Mesendoderm (in vitro differentiated cells): ENCODE data around the gene APCDD1.
A peak's percentile ranks its signal among the peaks of the same experiment; 100 is the strongest.

Experiments used
- DNase-seq: peaks from one replicate; pipeline ENCODE4 v3.0.0; 2013
- H2AK5ac ChIP-seq: 2 replicates; pipeline ENCODE4 v1.6.1; 2013; ENCODE audit warnings: low read length, inconsistent platforms
- H2BK120ac ChIP-seq: 2 replicates; pipeline ENCODE4 v1.6.1; 2013; ENCODE audit warnings: low read depth, mild to moderate bottlenecking, low read length, moderate library complexity, mixed read lengths
- H2BK15ac ChIP-seq: replicated peaks from 2 replicates; pipeline ENCODE4 v1.6.1; 2013; ENCODE audit warnings: low read depth, mild to moderate bottlenecking, moderate library complexity
- H2BK5ac ChIP-seq: 2 replicates; pipeline ENCODE4 v1.6.1; 2013; ENCODE audit warnings: low read length, inconsistent platforms
- H3K18ac ChIP-seq: 2 replicates; pipeline ENCODE4 v1.6.1; 2013; ENCODE audit warnings: mild to moderate bottlenecking, low read length, mixed read lengths
- H3K23ac ChIP-seq: one replicate; pipeline ENCODE4 v1.6.1; 2013; ENCODE audit warnings: low read length
- H3K27ac ChIP-seq: 2 replicates; pipeline ENCODE4 v1.5.1; 2013; ENCODE audit warnings: low read depth, mild to moderate bottlenecking, inconsistent platforms, low read length, moderate library complexity
- H3K27me3 ChIP-seq: 2 replicates; pipeline ENCODE4 v1.6.1; 2013; ENCODE audit warnings: low read length, control low read depth, mild to moderate bottlenecking, inconsistent platforms; ENCODE audit not compliant: insufficient read depth, poor library complexity
- H3K36me3 ChIP-seq: 2 replicates; pipeline ENCODE4 v1.6.1; 2013; ENCODE audit warnings: low read length, inconsistent platforms; ENCODE audit not compliant: control insufficient read depth, insufficient read depth
- H3K4ac ChIP-seq: one replicate; pipeline ENCODE4 v1.6.1; 2013; ENCODE audit warnings: low read depth, mild to moderate bottlenecking, low read length, moderate library complexity
- H3K4me1 ChIP-seq: 2 replicates; pipeline ENCODE4 v1.6.1; 2013; ENCODE audit warnings: low read depth, low read length, inconsistent platforms; ENCODE audit not compliant: control insufficient read depth
- H3K4me2 ChIP-seq: 2 replicates; pipeline ENCODE4 v1.6.1; 2013; ENCODE audit warnings: low read length
- H3K4me3 ChIP-seq: 2 replicates; pipeline ENCODE4 v1.5.1; 2013; ENCODE audit warnings: mild to moderate bottlenecking, low read length
- H3K56ac ChIP-seq: one replicate; pipeline ENCODE4 v1.6.1; 2013; ENCODE audit warnings: low read length
- H3K79me1 ChIP-seq: 2 replicates; pipeline ENCODE4 v1.6.1; 2013; ENCODE audit warnings: low read length, inconsistent platforms
- H3K79me2 ChIP-seq: 2 replicates; pipeline ENCODE4 v1.6.1; 2013; ENCODE audit warnings: mild to moderate bottlenecking, low read length; ENCODE audit not compliant: control insufficient read depth, insufficient read depth
- H3K9ac ChIP-seq: 2 replicates; pipeline ENCODE4 v1.6.1; 2013; ENCODE audit warnings: low read length, inconsistent platforms
- H4K5ac ChIP-seq: one replicate; pipeline ENCODE4 v1.6.1; 2013; ENCODE audit warnings: low read length
- H4K8ac ChIP-seq: one replicate; pipeline ENCODE4 v1.6.1; 2013; ENCODE audit warnings: low read depth, mild to moderate bottlenecking, control low read depth, low read length, moderate library complexity
- WGBS: extraction: QIAGEN DNeasy Blood & Tissue Kit; methylation state at CpG from one replicate; pipeline ENCODE4 v1.1.7; 2013; ENCODE audit warnings: low lambda C conversion rate, missing lambda C conversion rate; ENCODE audit not compliant: insufficient coverage; ENCODE audit errors: extremely low coverage; 5-methylcytosine and 5-hydroxymethylcytosine counted together

APCDD1 gene

GRCh38 chr18:10525697-10526560 is 71.5 kb downstream of the APCDD1 start, which contains the start of gene NAPG:
TSS of gene NAPG (plus strand) at chr18:10526027. CDS start at chr18:10526103, 76 bp downstream.
- H3K56ac ChIP-seq: peak within 1 kb of the TSS; percentile 92
- peak within 1 kb of the TSS; percentile 96 for H3K18ac ChIP-seq
- peaks cover 7% of the 10 kb centered on the region for H3K4me1 ChIP-seq
- peak within 1 kb of the TSS; percentile 72 for H4K5ac ChIP-seq
- H2AK5ac ChIP-seq: no peak within 1 kb of the TSS
- peak within 1 kb of the TSS; percentile 69 for H3K4me2 ChIP-seq
- no peak within 1 kb of the TSS for H2BK120ac ChIP-seq
- H3K27me3 ChIP-seq: no peaks in the 10 kb centered on the region
- no CpG with 5 or more reads among the region's 68 CpGs for WGBS
- H3K79me2 ChIP-seq: peaks cover 40% of the 10 kb centered on the region
- H3K36me3 ChIP-seq: no peaks in the 10 kb centered on the region
- peak within 1 kb of the TSS; percentile 83 for H3K4me3 ChIP-seq
- peak within 1 kb of the TSS; percentile 87 for H4K8ac ChIP-seq
- H2BK5ac ChIP-seq: no peak within 1 kb of the TSS
- no peak within 1 kb of the TSS for H2BK15ac ChIP-seq
- peaks cover 9% of the 10 kb centered on the region for H3K79me1 ChIP-seq
- H3K23ac ChIP-seq: no peak within 1 kb of the TSS
- H3K27ac ChIP-seq: peak within 1 kb of the TSS; percentile 89
- DNase-seq: peak; percentile 96
- no peak within 1 kb of the TSS for H3K4ac ChIP-seq
- peak within 1 kb of the TSS; percentile 86 for H3K9ac ChIP-seq

- Histone ChIP-seq H3K4me3 (peak overlapping the region; percentile 83), H3K9ac (peak overlapping the region; percentile 86), H3K56ac (peak overlapping the region; percentile 92), H3K27ac (no peak overlapping the region), H3K4ac (no peak overlapping the region), H3K79me2 (peaks cover 40% of the 10 kb centered on the region), H3K79me1 (peaks cover 9% of the 10 kb centered on the region), H2BK5ac (no peak overlapping the region), H3K18ac (no peak overlapping the region), H2BK15ac (no peak overlapping the region), H4K5ac (no peak overlapping the region), H2AK5ac (no peak overlapping the region), H3K4me2 (peak overlapping the region; percentile 69), H4K8ac (no peak overlapping the region), H3K4me1 (peaks cover 7% of the 10 kb centered on the region), H3K36me3 (no peaks in the 10 kb centered on the region), H3K23ac (no peak overlapping the region), H2BK120ac (no peak overlapping the region), H3K27me3 (no peaks in the 10 kb centered on the region)
- no peak for DNase-seq
- WGBS: no CpG with 5 or more reads among the region's 11 CpGs
These were observed 72.1 kb downstream of the APCDD1 start for GRCh38 chr18:10526561-10526949.

GRCh38 chr18:10528439-10528838 is 74.0 kb downstream of the APCDD1 start:
- DNase-seq: peak; percentile 29
- Histone ChIP-seq H3K27me3 (no peaks in the 10 kb centered on the region), H3K4me2 (no peak overlapping the region), H3K27ac (no peak overlapping the region), H3K9ac (no peak overlapping the region), H3K23ac (no peak overlapping the region), H2BK15ac (no peak overlapping the region), H2AK5ac (no peak overlapping the region), H2BK5ac (no peak overlapping the region), H3K4me1 (peaks cover 7% of the 10 kb centered on the region), H3K4me3 (no peak overlapping the region), H3K56ac (no peak overlapping the region), H3K36me3 (no peaks in the 10 kb centered on the region), H3K18ac (no peak overlapping the region), H4K5ac (no peak overlapping the region), H3K79me2 (peaks cover 41% of the 10 kb centered on the region), H4K8ac (no peak overlapping the region), H3K4ac (no peak overlapping the region), H2BK120ac (no peak overlapping the region), H3K79me1 (peaks cover 10% of the 10 kb centered on the region)
- WGBS: no CpG with 5 or more reads among the region's 3 CpGs

- no peak overlapping the region for H2BK120ac ChIP-seq
- no peak overlapping the region for H4K5ac ChIP-seq
- peaks cover 7% of the 10 kb centered on the region for H3K4me1 ChIP-seq
- no CpG with 5 or more reads among the region's 3 CpGs for WGBS
- peaks cover 41% of the 10 kb centered on the region for H3K79me2 ChIP-seq
- no peak overlapping the region for H3K9ac ChIP-seq
- H3K18ac ChIP-seq: no peak overlapping the region
- H4K8ac ChIP-seq: no peak overlapping the region
- no peak overlapping the region for H3K4me3 ChIP-seq
- H3K4me2 ChIP-seq: no peak overlapping the region
- H3K27me3 ChIP-seq: no peaks in the 10 kb centered on the region
- no peak for DNase-seq
- H3K36me3 ChIP-seq: no peaks in the 10 kb centered on the region
- H3K56ac ChIP-seq: no peak overlapping the region
- H2AK5ac ChIP-seq: no peak overlapping the region
- H2BK5ac ChIP-seq: no peak overlapping the region
- no peak overlapping the region for H3K4ac ChIP-seq
- no peak overlapping the region for H3K27ac ChIP-seq
- H2BK15ac ChIP-seq: no peak overlapping the region
- peaks cover 10% of the 10 kb centered on the region for H3K79me1 ChIP-seq
- H3K23ac ChIP-seq: no peak overlapping the region
These were observed 75.6 kb downstream of the APCDD1 start for GRCh38 chr18:10530002-10530401.

- Histone ChIP-seq H3K4ac (no peak overlapping the region), H3K79me2 (peaks cover 41% of the 10 kb centered on the region), H4K5ac (no peak overlapping the region), H3K23ac (no peak overlapping the region), H3K4me2 (no peak overlapping the region), H3K27me3 (no peaks in the 10 kb centered on the region), H3K36me3 (no peaks in the 10 kb centered on the region), H3K27ac (no peak overlapping the region), H2BK120ac (no peak overlapping the region), H3K18ac (no peak overlapping the region), H2BK5ac (no peak overlapping the region), H3K4me3 (no peak overlapping the region), H2AK5ac (no peak overlapping the region), H3K4me1 (peaks cover 7% of the 10 kb centered on the region), H3K9ac (no peak overlapping the region), H4K8ac (no peak overlapping the region), H3K56ac (no peak overlapping the region), H3K79me1 (peaks cover 10% of the 10 kb centered on the region), H2BK15ac (no peak overlapping the region)
- no CpG with 5 or more reads among the region's 3 CpGs for WGBS
- no peak for DNase-seq
These were observed 76.4 kb downstream of the APCDD1 start for GRCh38 chr18:10530852-10531251.
